Spleen (tissue), 11 donors: ENCODE measurements around the gene XRCC4. TPM values are rescaled to one million over a fixed set of nuclear protein-coding genes. Genes with fewer than 3 reads are reported as not detected.

Experiments
- DNase-seq: peaks from one replicate; pipeline ENCODE4 v3.0.0-alpha.2; 2020
- H3K27ac ChIP-seq, 8 donors: fragments of 200-600 bp; sonication (generic) in 7 of 8; 1 replicate in 4 of 8; 2 replicates in 4 of 8; pipeline versions ENCODE4 v1.5.0 to v1.8.0; 2016 to 2021; ENCODE audit warnings: inconsistent platforms in 4 of 8, mild to moderate bottlenecking in 4 of 8, moderate library complexity in 1 of 8
- H3K27me3 ChIP-seq, 7 donors: fragments of 200-600 bp; sonication (generic) in 6 of 7; replicated peaks in 1 of 7; 1 replicate in 4 of 7; 2 replicates in 3 of 7; pipeline versions ENCODE4 v1.5.0 to v1.8.0; 2016 to 2021; ENCODE audit warnings: inconsistent platforms in 3 of 7, mild to moderate bottlenecking in 1 of 7
- H3K36me3 ChIP-seq, 6 donors: fragments of 200-600 bp; sonication (generic) in 5 of 6; 1 replicate in 4 of 6; 2 replicates in 2 of 6; pipeline versions ENCODE4 v1.5.0 to v1.8.0; 2016 to 2021; ENCODE audit warnings: inconsistent platforms in 2 of 6
- H3K4me1 ChIP-seq, 6 donors: fragments of 200-600 bp; sonication (generic) in 5 of 6; 1 replicate in 3 of 6; 2 replicates in 3 of 6; pipeline versions ENCODE4 v1.5.0 to v1.8.0; 2016 to 2021; ENCODE audit warnings: inconsistent platforms in 3 of 6
- H3K4me3 ChIP-seq, 8 donors: fragments of 200-600 bp; sonication (generic) in 7 of 8; 1 replicate in 4 of 8; 2 replicates in 4 of 8; pipeline versions ENCODE4 v1.5.0 to v1.8.0; 2016 to 2021; ENCODE audit warnings: inconsistent platforms in 4 of 8, mild to moderate bottlenecking in 4 of 8, moderate library complexity in 2 of 8
- H3K9me3 ChIP-seq, 8 donors: fragments of 200-600 bp; sonication (generic) in 7 of 8; 1 replicate in 4 of 8; 2 replicates in 4 of 8; pipeline versions ENCODE4 v1.5.0 to v1.8.0; 2016 to 2021; ENCODE audit warnings: inconsistent platforms in 4 of 8
- CTCF ChIP-seq, 11 experiments: fragments of 200-600 bp in 7 of 11; fragments of 450-650 bp in 4 of 11; sonication (generic) in 4 of 11; IDR thresholded peaks in 8 of 11; conservative IDR thresholded peaks in 3 of 11; 1 replicate in 7 of 11; 2 replicates in 4 of 11; pipeline versions ENCODE4 v1.4.0 to v1.8.0; 2016 to 2021; ENCODE audit warnings: antibody characterized with exemption in 11 of 11, inconsistent platforms in 4 of 11, mild to moderate bottlenecking in 1 of 11
- POLR2A ChIP-seq, 3 donors: fragments of 450-650 bp; IDR thresholded peaks; one replicate each; pipeline ENCODE4 v1.5.1; 2017; ENCODE audit warnings: antibody characterized with exemption in 3 of 3, mild to moderate bottlenecking in 1 of 3
- POLR2AphosphoS5 ChIP-seq, 3 donors: sonication (generic); formaldehyde crosslinking; IDR thresholded peaks; one replicate each; pipeline ENCODE4 v1.5.1; 2017; ENCODE audit warnings: antibody characterized with exemption in 3 of 3
- WGBS, 5 donors: extraction: QIAGEN DNeasy Blood & Tissue Kit in 3 of 5; methylation state at CpG; one replicate each; pipeline versions ENCODE4 v1.1.5 to v1.1.7; 2013 to 2018; 5-methylcytosine and 5-hydroxymethylcytosine counted together
- intact Hi-C: fragments of 100-400 bp; cut with DNase I; formaldehyde crosslinking; loops from one replicate; pipeline ENCODE4 v1.15.0; 2023; ENCODE audit warnings: low total_unique reads
- polyA plus RNA-seq, 3 donors: library from polyadenylated mRNA; stranded (reverse); fragments of 200-250 nt; gene quantifications; one replicate each; pipeline ENCODE4 v1.2.1, GENCODE V29; 2013
- total RNA-seq, 7 donors: library from RNA; depleted of rRNA in 3 of 7; stranded (reverse); fragments of >200 nt in 3 of 7; fragmentation: NEBNext Ultra II Directional in 4 of 7; extraction: Animal tissue kit (Norgen Biotek cat#: 25700) in 4 of 7; gene quantifications; one replicate each; pipeline versions ENCODE4 v1.1.0 to v1.2.1, GENCODE V29; 2016 to 2021
- donor health status: healthy with polysubstance abuse.
- donor health status: DM: no; HTN: no; CAD: no; lungs with moderate emphysema.
- donor health status: DM: no; HTN: no; CAD: no.
- donor health status: Bipolar disorder and iron deficiency.
- donor health status: healthy.
- donor health status: DM: no; HTN: no; CAD: no.
- donor health status: DM: yes; HTN: yes; CAD: no.

Gene XRCC4
- total and polyA plus RNA-seq, 10 donors: 4.3 to 14.5 (median 9.6) TPM

GRCh38 chr5:83049370-83049885 is 27.9 kb upstream of the XRCC4 start:
- no peak for TF ChIP-seq POLR2AphosphoS5 (IDR thresholded peaks at IDR 0.05)
- TF ChIP-seq POLR2A (IDR thresholded peaks at IDR 0.05): no peak
- no peak for TF ChIP-seq CTCF (IDR thresholded peaks at IDR 0.05 in 8 of 11, conservative IDR thresholded peaks at IDR 0.05 in 3 of 11)
- H3K36me3 ChIP-seq: peaks cover 0 to 51% (median 15%) of the 10 kb centered on the region in 6 donors
- no peaks in the 10 kb centered on the region for H3K9me3 ChIP-seq
- H3K27me3 ChIP-seq: no peaks in the 10 kb centered on the region
- WGBS, 5 donors: 88 to 93% (median 91%) methylated on average over 3 of the region's 3 CpGs
- intact Hi-C loops: no loop called here
- H3K4me3 ChIP-seq: no peak overlapping the region
- H3K27ac ChIP-seq: no peak overlapping the region
- no peaks in the 10 kb centered on the region for H3K4me1 ChIP-seq
- no peak for DNase-seq

- Histone ChIP-seq H3K4me1 (no peaks in the 10 kb centered on the region), H3K4me3 (no peak overlapping the region), H3K27me3 (no peaks in the 10 kb centered on the region), H3K27ac (no peak overlapping the region), H3K9me3 (no peaks in the 10 kb centered on the region), H3K36me3 (peaks cover 0 to 65% (median 15%) of the 10 kb centered on the region in 6 donors)
- DNase-seq: no peak
- TF ChIP-seq POLR2AphosphoS5 (IDR thresholded peaks at IDR 0.05): no peak
- TF ChIP-seq CTCF (IDR thresholded peaks at IDR 0.05 in 8 of 11, conservative IDR thresholded peaks at IDR 0.05 in 3 of 11): no peak
- intact Hi-C loops: no loop called here
- WGBS, 5 donors: 80 to 98% (median 98%) methylated on average over 4 of the region's 4 CpGs
Observed at GRCh38 chr5:83050723-83051340, 26.5 kb upstream of the XRCC4 start.

GRCh38 chr5:83055166-83055565 is 22.2 kb upstream of the XRCC4 start:
- no peak for TF ChIP-seq POLR2A (IDR thresholded peaks at IDR 0.05)
- TF ChIP-seq CTCF (IDR thresholded peaks at IDR 0.05 in 8 of 11, conservative IDR thresholded peaks at IDR 0.05 in 3 of 11): no peak
- TF ChIP-seq POLR2AphosphoS5 (IDR thresholded peaks at IDR 0.05): no peak
- Histone ChIP-seq H3K36me3 (peaks cover 0 to 86% (median 19%) of the 10 kb centered on the region in 6 donors), H3K27me3 (no peaks in the 10 kb centered on the region), H3K4me1 (peaks cover 4 to 21% (median 9%) of the 10 kb centered on the region in 6 donors), H3K27ac (no peak overlapping the region), H3K4me3 (no peak overlapping the region), H3K9me3 (no peaks in the 10 kb centered on the region)
- DNase-seq: no peak
- 86 to 97% (median 90%) methylated on average over 2 of the region's 2 CpGs for WGBS, 5 donors
- intact Hi-C loops: no loop called here

GRCh38 chr5:83058726-83059125 is 18.6 kb upstream of the XRCC4 start:
- Histone ChIP-seq H3K27me3 (no peaks in the 10 kb centered on the region), H3K9me3 (no peaks in the 10 kb centered on the region), H3K36me3 (peaks cover 0 to 79% (median 11%) of the 10 kb centered on the region in 6 donors), H3K4me3 (no peak overlapping the region), H3K4me1 (peaks cover 4 to 21% (median 9%) of the 10 kb centered on the region in 6 donors), H3K27ac (no peak overlapping the region)
- TF ChIP-seq POLR2AphosphoS5 (IDR thresholded peaks at IDR 0.05) (no peak), POLR2A (IDR thresholded peaks at IDR 0.05) (no peak), CTCF (IDR thresholded peaks at IDR 0.05 in 8 of 11, conservative IDR thresholded peaks at IDR 0.05 in 3 of 11) (no peak)
- intact Hi-C loops: no loop called here
- no peak for DNase-seq
